Right lobe of liver (tissue), 4 donors: ENCODE data around the gene CHMP1B.

ENCODE experiments used
- CTCF ChIP-seq, 4 donors: fragments of 200-600 bp in 3 of 4; fragments of 450-650 bp in 1 of 4; IDR thresholded peaks; one replicate each; pipeline versions ENCODE4 v1.5.1 to v1.8.0; 2016 to 2022; ENCODE audit warnings: antibody characterized with exemption in 4 of 4, mild to moderate bottlenecking in 2 of 4
- POLR2A ChIP-seq: fragments of 450-650 bp; IDR thresholded peaks from one replicate; pipeline ENCODE4 v1.6.1; 2017; ENCODE audit warnings: antibody characterized with exemption, mild to moderate bottlenecking
- donor health status: DM: no; HTN: no; CAD: no.
- donor health status: DM: no; HTN: no; CAD: no.
- donor health status: DM: no; HTN: yes; CAD: no.

GRCh38 chr18:11874676-11875075, 23.5 kb downstream of the CHMP1B start:
- TF ChIP-seq CTCF (IDR thresholded peaks at IDR 0.05) (no peak), POLR2A (no peak)
